Lower leg skin (tissue), 3 donors: ENCODE measurements around the gene DAB2IP.

Source experiments
- CTCF ChIP-seq, 3 donors: fragments of 450-650 bp; IDR thresholded peaks; one replicate each; pipeline ENCODE4 v1.5.1; 2016; ENCODE audit warnings: antibody characterized with exemption in 3 of 3, mild to moderate bottlenecking in 3 of 3, moderate library complexity in 2 of 3
- POLR2A ChIP-seq, 2 donors: fragments of 450-650 bp; IDR thresholded peaks; one replicate each; pipeline ENCODE4 v1.6.1; 2016 to 2017; ENCODE audit warnings: antibody characterized with exemption in 2 of 2, mild to moderate bottlenecking in 1 of 2, moderate library complexity in 1 of 2

GRCh38 chr9:121816449-121816817 lies 165.0 kb downstream of the DAB2IP start:
- TF ChIP-seq CTCF (IDR thresholded peaks at IDR 0.05) (no peak), POLR2A (IDR thresholded peaks at IDR 0.05) (no peak)
